Immature natural killer cell (primary cell): ENCODE measurements around the gene KRT5. TPM values are rescaled to one million over a fixed set of nuclear protein-coding genes. Genes with fewer than 3 reads are reported as not detected.

Experiments
- DNase-seq, 3 donors: peaks; one replicate each; pipeline ENCODE4 v3.0.0; 2022; ENCODE audit warnings: mixed read lengths in 1 of 3
- H3K27ac Mint-ChIP-seq, 6 donors: one replicate each; pipeline ENCODE4 v1.8.0; 2020; ENCODE audit warnings: mixed read lengths in 6 of 6, mild to moderate bottlenecking in 5 of 6, inconsistent platforms in 4 of 6, moderate library complexity in 3 of 6
- H3K27me3 Mint-ChIP-seq, 3 donors: one replicate each; pipeline ENCODE4 v1.8.0; 2020 to 2021; ENCODE audit warnings: low read depth in 3 of 3, mild to moderate bottlenecking in 3 of 3, mixed read lengths in 3 of 3, moderate library complexity in 3 of 3, inconsistent platforms in 1 of 3
- H3K36me3 Mint-ChIP-seq, 3 donors: one replicate each; pipeline ENCODE4 v1.8.0; 2020; ENCODE audit warnings: mixed read lengths in 3 of 3, inconsistent platforms in 2 of 3, mild to moderate bottlenecking in 2 of 3
- H3K4me1 Mint-ChIP-seq, 2 donors: one replicate each; pipeline ENCODE4 v1.8.0; 2020; ENCODE audit warnings: inconsistent platforms in 2 of 2, mild to moderate bottlenecking in 2 of 2, mixed read lengths in 2 of 2, moderate library complexity in 1 of 2
- H3K4me3 Mint-ChIP-seq, 5 donors: one replicate each; pipeline ENCODE4 v1.8.0; 2020; ENCODE audit warnings: mild to moderate bottlenecking in 5 of 5, mixed read lengths in 5 of 5, inconsistent platforms in 3 of 5, moderate library complexity in 3 of 5
- H3K9me3 Mint-ChIP-seq, 6 donors: one replicate each; pipeline ENCODE4 v1.8.0; 2020; ENCODE audit warnings: mild to moderate bottlenecking in 6 of 6, mixed read lengths in 6 of 6, inconsistent platforms in 4 of 6, moderate library complexity in 3 of 6
- polyA plus RNA-seq, 3 donors: library from polyadenylated mRNA; unstranded; fragments of 300-500 nt; fragmentation: Illumina TruSeq; gene quantifications; one replicate each; pipeline ENCODE4 v1.2.3, GENCODE V29; 2021

KRT5 gene
- not detected for polyA plus RNA-seq

DNA sequence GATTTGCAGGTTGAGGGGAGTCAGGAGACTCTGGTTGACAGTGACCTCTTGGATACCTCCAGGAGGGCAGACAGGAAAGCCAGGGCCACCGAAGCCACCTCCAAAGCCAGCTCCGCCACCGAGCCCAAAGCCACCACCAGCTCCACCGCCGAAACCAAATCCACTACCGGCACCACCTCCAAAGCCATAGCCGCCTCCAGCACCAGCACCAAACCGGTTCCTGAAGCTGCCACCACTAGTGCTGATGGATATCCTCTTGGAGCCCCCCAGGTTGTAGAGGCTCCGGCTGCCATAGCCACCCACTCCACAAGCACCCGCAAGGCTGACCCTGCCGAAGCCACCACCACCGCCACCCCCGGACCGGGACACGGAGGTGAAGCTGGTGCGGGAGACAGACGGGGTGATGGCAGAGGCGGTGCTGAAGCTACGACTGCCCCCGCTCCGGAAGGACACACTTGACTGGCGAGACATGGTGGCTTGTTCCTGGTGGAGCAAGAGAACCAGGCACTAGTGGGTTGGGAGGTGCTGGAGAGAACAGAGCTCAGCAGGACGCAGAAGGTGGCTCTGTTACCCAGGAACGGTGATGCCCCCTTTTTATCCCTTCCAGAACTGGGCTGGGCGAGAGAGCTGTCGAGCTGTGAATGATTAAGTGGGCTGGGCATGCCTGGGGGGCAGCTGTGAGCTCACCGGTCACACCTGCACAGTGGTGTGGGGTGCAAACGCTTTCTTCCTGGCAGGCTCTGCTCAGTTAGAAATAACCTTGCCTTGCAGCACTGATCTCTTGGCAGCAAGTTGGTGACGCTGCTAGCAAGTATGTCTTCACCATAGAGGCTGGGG lies at the start of gene KRT5:
TSS of gene KRT5 (minus strand) at position 569 of the 837 bp plus-strand sequence. CDS start at position 471, 98 bp downstream.
- no peak for DNase-seq
- H3K27ac Mint-ChIP-seq, result peak within 1 kb of the TSS in 1 of 6 donors; percentile 30
- peaks cover 0 to 3% (median 2%) of the 10 kb centered on the region in 3 donors for H3K27me3 Mint-ChIP-seq
- no peaks in the 10 kb centered on the region for H3K9me3 Mint-ChIP-seq
- no peak within 1 kb of the TSS for H3K4me3 Mint-ChIP-seq
- H3K36me3 Mint-ChIP-seq, result no peaks in the 10 kb centered on the region
- peaks cover 4% of the 10 kb centered on the region in 2 donors for H3K4me1 Mint-ChIP-seq

- Mint-ChIP-seq H3K27me3 (peaks cover 14 to 29% (median 24%) of the 10 kb centered on the region in 3 donors), H3K36me3 (no peaks in the 10 kb centered on the region), H3K4me3 (peak overlapping the region; percentile 76 to 92 (median 87)), H3K4me1 (peaks cover 51 to 81% of the 10 kb centered on the region in 2 donors), H3K9me3 (no peaks in the 10 kb centered on the region), H3K27ac (peak overlapping the region; percentile 95 to 100 (median 99))
- DNase-seq, result no peak
Observed at GRCh38 chr12:52568111-52568510, 47.9 kb upstream of the KRT5 start.

DNA sequence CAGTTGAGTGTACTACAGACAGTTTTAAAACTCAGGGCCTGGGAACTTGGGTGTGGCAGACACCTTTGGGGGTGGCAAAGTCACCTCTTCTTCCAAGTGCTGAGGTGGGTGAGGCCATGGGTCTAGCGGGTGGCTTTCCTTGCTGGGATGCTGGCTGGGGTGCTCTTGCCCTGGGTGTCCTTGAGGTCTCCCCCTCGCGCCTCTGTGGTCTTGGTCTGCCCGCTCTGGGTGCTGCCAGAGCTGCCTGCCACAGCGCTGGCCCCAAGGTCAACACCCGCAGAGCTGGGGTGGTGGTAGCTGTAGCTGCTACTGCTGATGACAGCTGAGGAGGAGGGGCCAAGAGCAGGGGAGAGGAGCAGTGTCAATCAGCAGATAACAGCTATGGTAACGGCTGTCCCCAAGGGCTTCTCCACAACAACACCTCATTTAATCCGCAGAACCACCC lies 46.7 kb upstream of the KRT5 start:
- H3K4me3 Mint-ChIP-seq, result peak overlapping the region; percentile 76 to 92 (median 87)
- H3K27ac Mint-ChIP-seq, result peak overlapping the region; percentile 95 to 100 (median 99)
- H3K27me3 Mint-ChIP-seq, result peaks cover 14 to 24% (median 20%) of the 10 kb centered on the region in 3 donors
- H3K4me1 Mint-ChIP-seq, result peaks cover 53 to 83% of the 10 kb centered on the region in 2 donors
- H3K36me3 Mint-ChIP-seq, result no peaks in the 10 kb centered on the region
- H3K9me3 Mint-ChIP-seq, result no peaks in the 10 kb centered on the region
- DNase-seq, result peak; percentile 99

- Mint-ChIP-seq H3K36me3 (no peaks in the 10 kb centered on the region), H3K9me3 (no peaks in the 10 kb centered on the region), H3K27ac (peak overlapping the region in 5 of 6 donors; percentile 38 to 100 (median 97)), H3K4me1 (peaks cover 60 to 87% of the 10 kb centered on the region in 2 donors), H3K27me3 (peaks cover 14 to 19% (median 15%) of the 10 kb centered on the region in 3 donors), H3K4me3 (no peak overlapping the region)
- no peak for DNase-seq
Observed at GRCh38 chr12:52564582-52564981, 44.4 kb upstream of the KRT5 start.

GRCh38 chr12:52561880-52562449 lies 41.8 kb upstream of the KRT5 start:
- DNase-seq, result no peak
- Mint-ChIP-seq H3K9me3 (no peaks in the 10 kb centered on the region), H3K4me1 (peaks cover 65 to 92% of the 10 kb centered on the region in 2 donors), H3K27ac (peak overlapping the region in 3 of 6 donors; percentile 9 to 37 (median 28)), H3K4me3 (no peak overlapping the region), H3K36me3 (no peaks in the 10 kb centered on the region), H3K27me3 (peaks cover 4 to 11% (median 9%) of the 10 kb centered on the region in 3 donors)

DNA sequence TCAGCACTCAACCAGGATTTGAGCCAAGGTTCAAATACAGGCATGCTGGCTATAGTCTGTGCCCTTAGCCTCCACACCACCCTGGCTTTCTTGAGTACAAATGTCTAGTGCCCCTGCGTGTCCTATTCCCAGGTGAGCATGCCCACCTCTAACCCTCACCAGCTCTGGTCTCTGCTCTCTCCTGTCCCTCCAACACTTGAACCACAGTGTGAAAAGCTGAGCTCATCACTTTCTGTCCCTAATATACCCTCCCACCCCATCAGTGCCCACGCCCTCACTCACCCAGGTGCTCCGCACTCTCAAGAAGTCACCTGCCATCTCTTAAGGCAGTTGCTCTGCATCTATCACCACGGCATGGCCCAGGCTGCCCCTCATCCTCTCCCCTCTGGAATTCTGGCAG lies 39.8 kb upstream of the KRT5 start:
- Mint-ChIP-seq H3K36me3 (no peaks in the 10 kb centered on the region), H3K27ac (peak overlapping the region; percentile 85 to 98 (median 91)), H3K27me3 (peaks cover 3 to 8% (median 6%) of the 10 kb centered on the region in 3 donors), H3K4me1 (peaks cover 68 to 92% of the 10 kb centered on the region in 2 donors), H3K9me3 (no peaks in the 10 kb centered on the region), H3K4me3 (peak overlapping the region; percentile 38 to 80 (median 71))
- DNase-seq, result peak in 2 of 3 donors; percentile 39 to 59

DNA sequence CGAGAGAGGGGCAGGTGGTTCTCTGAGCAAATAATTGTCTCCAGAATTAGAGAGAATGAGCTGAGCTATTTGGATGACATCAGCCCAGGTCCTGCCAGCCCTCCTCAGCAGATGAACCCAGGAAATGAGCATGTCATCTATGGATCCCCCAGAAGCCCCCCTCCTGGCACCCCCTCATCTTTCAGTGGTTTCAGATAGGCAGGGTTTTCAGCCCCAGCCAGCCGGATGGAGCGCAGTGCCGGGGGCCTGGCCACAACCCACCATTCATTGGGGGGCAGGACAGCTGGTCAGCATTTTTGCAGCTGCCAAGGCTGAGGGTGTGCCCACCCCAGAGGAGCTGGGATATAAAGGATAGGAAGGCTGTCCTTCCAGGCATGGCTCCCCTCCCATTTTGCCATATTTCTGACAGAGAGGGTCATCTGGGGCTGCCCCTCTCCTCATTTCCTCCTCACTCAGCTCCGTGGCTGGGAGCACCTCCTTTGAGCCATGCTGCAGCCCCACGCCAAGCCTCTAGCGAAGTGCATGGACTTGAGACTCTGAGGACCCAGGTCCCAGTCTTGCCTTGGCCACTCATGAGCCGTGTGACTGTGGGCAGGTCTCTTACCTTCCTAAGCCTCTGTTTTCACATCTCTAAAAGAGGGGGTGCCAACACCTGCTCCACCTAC lies 38.7 kb upstream of the KRT5 start:
- DNase-seq, result peak; percentile 43 to 71 (median 49)
- Mint-ChIP-seq H3K36me3 (no peaks in the 10 kb centered on the region), H3K9me3 (no peaks in the 10 kb centered on the region), H3K27ac (peak overlapping the region; percentile 85 to 98 (median 91)), H3K4me3 (peak overlapping the region; percentile 46 to 92 (median 71)), H3K4me1 (peaks cover 79 to 95% of the 10 kb centered on the region in 2 donors), H3K27me3 (peaks cover 3 to 8% (median 6%) of the 10 kb centered on the region in 3 donors)

GRCh38 chr12:52557476-52557875 lies 37.3 kb upstream of the KRT5 start:
- Mint-ChIP-seq H3K36me3 (no peaks in the 10 kb centered on the region), H3K27ac (peak overlapping the region; percentile 84 to 98 (median 90)), H3K4me1 (peaks cover 85 to 94% of the 10 kb centered on the region in 2 donors), H3K9me3 (no peaks in the 10 kb centered on the region), H3K27me3 (peaks cover 3 to 10% (median 7%) of the 10 kb centered on the region in 3 donors), H3K4me3 (peak overlapping the region; percentile 40 to 92 (median 67))
- DNase-seq, result no peak

DNA sequence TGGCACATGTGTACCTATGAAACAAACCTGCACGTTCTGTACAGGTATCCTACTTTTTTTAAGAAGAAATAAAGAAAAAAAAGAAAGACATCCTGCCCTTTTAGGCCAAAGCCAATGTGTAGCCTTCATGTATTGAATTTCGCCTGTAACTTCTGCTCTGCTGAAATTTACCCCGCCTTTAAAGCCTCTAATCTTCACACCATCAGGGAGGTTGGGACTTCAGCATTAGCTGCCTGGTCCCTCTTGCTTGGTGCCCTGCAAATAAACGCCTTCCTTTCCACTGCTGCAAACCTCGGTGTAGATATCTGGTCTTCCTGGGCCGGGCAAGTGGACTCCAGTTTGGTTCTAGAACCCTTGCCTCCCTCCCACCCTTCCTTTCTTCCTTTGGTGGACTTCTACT lies 35.4 kb upstream of the KRT5 start:
- peak overlapping the region; percentile 15 to 79 (median 63) for H3K4me3 Mint-ChIP-seq
- H3K4me1 Mint-ChIP-seq, result peaks cover 74 to 75% of the 10 kb centered on the region in 2 donors
- DNase-seq, result peak; percentile 68 to 80 (median 78)
- no peaks in the 10 kb centered on the region for H3K9me3 Mint-ChIP-seq
- peak overlapping the region; percentile 72 to 92 (median 90) for H3K27ac Mint-ChIP-seq
- H3K36me3 Mint-ChIP-seq, result no peaks in the 10 kb centered on the region
- peaks cover 2 to 10% (median 8%) of the 10 kb centered on the region in 3 donors for H3K27me3 Mint-ChIP-seq

GRCh38 chr12:52552681-52553195 lies 32.5 kb upstream of the KRT5 start, which contains the start of gene KRT71:
Gene KRT71 (minus strand): TSS chr12:52553145. CDS start chr12:52553077, 68 bp downstream.
- Mint-ChIP-seq H3K27me3 (peaks cover 2 to 6% (median 5%) of the 10 kb centered on the region in 3 donors), H3K9me3 (no peaks in the 10 kb centered on the region), H3K4me1 (peaks cover 46 to 49% of the 10 kb centered on the region in 2 donors), H3K27ac (peak within 1 kb of the TSS in 4 of 6 donors; percentile 35 to 87 (median 46)), H3K4me3 (peak within 1 kb of the TSS in 1 of 5 donors; percentile 18), H3K36me3 (peaks cover 0 to 3% (median 0%) of the 10 kb centered on the region in 3 donors)
- DNase-seq, result no peak

GRCh38 chr12:52552055-52552454 lies 31.9 kb upstream of the KRT5 start:
- Mint-ChIP-seq H3K36me3 (peaks cover 0 to 3% (median 0%) of the 10 kb centered on the region in 3 donors), H3K4me3 (no peak overlapping the region), H3K27ac (no peak overlapping the region), H3K9me3 (no peaks in the 10 kb centered on the region), H3K27me3 (peaks cover 2 to 6% (median 5%) of the 10 kb centered on the region in 3 donors), H3K4me1 (peaks cover 40 to 48% of the 10 kb centered on the region in 2 donors)
- DNase-seq, result no peak

DNA sequence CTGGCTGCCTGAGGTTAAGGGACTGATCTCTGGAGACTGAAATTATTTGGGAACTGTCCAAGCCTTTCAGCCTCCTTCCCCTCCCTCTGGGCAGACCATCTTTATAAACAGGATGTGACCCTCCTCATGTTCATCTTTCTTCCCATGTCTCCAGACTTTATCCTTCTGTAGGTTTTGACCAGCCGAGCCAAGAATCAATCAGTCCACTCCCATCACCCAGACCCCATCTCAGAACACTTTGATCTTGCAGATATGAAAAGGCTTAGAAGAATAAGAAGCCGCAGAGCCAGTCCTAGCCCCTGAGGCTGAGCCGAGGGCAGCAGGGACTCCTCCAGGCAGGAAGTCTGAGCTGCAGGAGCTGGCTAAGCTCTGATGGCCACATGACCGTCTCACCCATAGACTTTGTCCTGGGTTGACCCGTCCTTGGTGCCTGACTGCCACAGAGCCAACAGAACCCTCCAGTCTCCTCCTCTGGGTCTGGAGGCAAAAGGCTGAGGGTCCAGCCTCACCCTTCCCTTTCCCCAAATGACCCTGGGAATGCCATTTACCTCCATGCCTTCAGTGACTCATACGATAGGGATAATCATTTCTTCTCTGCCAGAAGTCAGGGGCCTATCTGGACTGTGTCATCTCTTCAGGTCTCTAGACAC lies 31.1 kb upstream of the KRT5 start:
- Mint-ChIP-seq H3K4me3 (no peak overlapping the region), H3K27ac (peak overlapping the region in 1 of 6 donors; percentile 6), H3K9me3 (no peaks in the 10 kb centered on the region), H3K27me3 (peaks cover 3 to 6% (median 5%) of the 10 kb centered on the region in 3 donors), H3K4me1 (peaks cover 33 to 41% of the 10 kb centered on the region in 2 donors), H3K36me3 (peaks cover 0 to 3% (median 0%) of the 10 kb centered on the region in 3 donors)
- no peak for DNase-seq
